ENCODE data around the gene SYNE1. TPM values are rescaled to one million over a fixed set of nuclear protein-coding genes. Genes with fewer than 3 reads are reported as not detected.

The SYNE1 gene
- total and polyA plus RNA-seq, 8 donors = 79.1 to 201 (median 104) TPM

DNA sequence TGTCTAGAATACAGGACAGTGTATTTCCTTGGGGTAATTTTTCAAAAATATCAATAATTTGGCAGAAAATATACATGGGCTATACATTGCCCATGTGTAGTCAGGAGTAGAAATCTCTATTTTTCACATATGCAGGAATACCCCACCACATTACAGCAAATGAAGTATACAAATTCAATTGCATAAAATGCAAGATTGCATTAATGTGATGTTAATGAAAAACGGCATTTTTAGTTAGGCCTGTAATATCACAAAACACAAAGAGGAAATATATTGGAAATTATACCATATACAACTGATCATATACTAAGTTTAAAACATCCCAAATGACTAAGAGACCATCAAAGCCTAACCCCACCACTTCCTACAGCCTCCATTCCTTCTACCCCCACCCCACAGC lies 154.9 kb downstream of the SYNE1 start:
- ATAC-seq = no peak

DNA sequence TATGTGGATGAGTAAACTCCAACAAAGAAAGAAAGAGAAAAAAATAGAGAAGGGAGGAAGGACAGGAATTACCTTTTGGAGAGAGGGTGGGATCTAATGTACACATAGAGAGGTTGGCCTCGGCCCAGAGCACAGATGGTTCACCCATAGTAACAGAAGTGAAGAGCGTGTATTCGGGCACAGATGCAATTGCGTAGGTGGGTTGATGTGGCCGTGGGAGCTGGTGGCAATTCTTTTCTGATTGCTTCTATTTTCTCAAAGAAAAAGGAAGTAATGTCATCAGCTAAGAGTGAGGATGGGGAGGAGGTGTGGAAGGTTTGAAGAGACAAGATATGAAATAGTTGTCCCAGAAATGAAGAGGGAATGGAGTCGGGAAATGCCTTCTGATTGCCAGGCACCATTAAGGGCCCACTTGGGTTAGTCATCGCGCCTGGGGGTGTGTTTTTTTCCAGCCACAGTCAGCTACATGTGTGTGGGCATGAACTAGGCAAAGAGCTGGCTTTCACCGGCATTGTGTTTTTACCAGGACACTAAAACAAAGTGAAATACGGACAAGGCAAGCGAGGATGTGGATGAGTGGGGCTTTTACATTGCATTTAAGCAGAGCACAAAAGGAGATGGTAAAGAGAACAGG lies 158.7 kb downstream of the SYNE1 start:
- Histone ChIP-seq H3K27ac (no peak overlapping the region), H3K4me1 (no peaks in the 10 kb centered on the region), H3K27me3 (no peaks in the 10 kb centered on the region), H3K4me3 (no peak overlapping the region), H3K9me3 (peaks cover 0 to 3% of the 10 kb centered on the region in 2 donors), H3K36me3 (peaks cover 0 to 36% of the 10 kb centered on the region in 2 donors)
- DNase-seq = no peak
- ATAC-seq = no peak
- intact Hi-C loops (cut with DNase I) = no loop called here
- TF ChIP-seq, protein P1, sequence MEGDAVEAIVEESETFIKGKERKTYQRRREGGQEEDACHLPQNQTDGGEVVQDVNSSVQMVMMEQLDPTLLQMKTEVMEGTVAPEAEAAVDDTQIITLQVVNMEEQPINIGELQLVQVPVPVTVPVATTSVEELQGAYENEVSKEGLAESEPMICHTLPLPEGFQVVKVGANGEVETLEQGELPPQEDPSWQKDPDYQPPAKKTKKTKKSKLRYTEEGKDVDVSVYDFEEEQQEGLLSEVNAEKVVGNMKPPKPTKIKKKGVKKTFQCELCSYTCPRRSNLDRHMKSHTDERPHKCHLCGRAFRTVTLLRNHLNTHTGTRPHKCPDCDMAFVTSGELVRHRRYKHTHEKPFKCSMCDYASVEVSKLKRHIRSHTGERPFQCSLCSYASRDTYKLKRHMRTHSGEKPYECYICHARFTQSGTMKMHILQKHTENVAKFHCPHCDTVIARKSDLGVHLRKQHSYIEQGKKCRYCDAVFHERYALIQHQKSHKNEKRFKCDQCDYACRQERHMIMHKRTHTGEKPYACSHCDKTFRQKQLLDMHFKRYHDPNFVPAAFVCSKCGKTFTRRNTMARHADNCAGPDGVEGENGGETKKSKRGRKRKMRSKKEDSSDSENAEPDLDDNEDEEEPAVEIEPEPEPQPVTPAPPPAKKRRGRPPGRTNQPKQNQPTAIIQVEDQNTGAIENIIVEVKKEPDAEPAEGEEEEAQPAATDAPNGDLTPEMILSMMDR (IDR thresholded peaks at IDR 0.05) = no peak

More for the DNA sequence above, 154.9 kb downstream of the SYNE1 start:
- H3K27me3 ChIP-seq = no peaks in the 10 kb centered on the region
- DNase-seq = no peak
- H3K9me3 ChIP-seq = no peaks in the 10 kb centered on the region
- no peaks in the 10 kb centered on the region for H3K4me1 ChIP-seq
- TF ChIP-seq, protein P1 (IDR thresholded peaks at IDR 0.05) = no peak
- no peak overlapping the region for H3K4me3 ChIP-seq
- H3K27ac ChIP-seq = no peak overlapping the region
- H3K36me3 ChIP-seq = peaks cover 0 to 40% of the 10 kb centered on the region in 2 donors
- intact Hi-C loops (cut with DNase I) = no loop called here

- H3K27me3 ChIP-seq = no peaks in the 10 kb centered on the region
- DNase-seq (no peak), ATAC-seq (no peak)
- H3K36me3 ChIP-seq = peaks cover 0 to 35% of the 10 kb centered on the region in 2 donors
- intact Hi-C loops (cut with DNase I) = no loop called here
- H3K4me1 ChIP-seq = no peaks in the 10 kb centered on the region
- TF ChIP-seq, protein P1 (IDR thresholded peaks at IDR 0.05) = no peak
- H3K9me3 ChIP-seq = peaks cover 0 to 3% of the 10 kb centered on the region in 2 donors
- H3K27ac ChIP-seq = no peak overlapping the region
- no peak overlapping the region for H3K4me3 ChIP-seq
Measured at GRCh38 chr6:152474354-152474753, 162.8 kb downstream of the SYNE1 start.

GRCh38 chr6:152472325-152472724 lies 164.8 kb downstream of the SYNE1 start:
- ATAC-seq = no peak
- no peak overlapping the region for H3K4me3 ChIP-seq
- no peaks in the 10 kb centered on the region for H3K27me3 ChIP-seq
- H3K9me3 ChIP-seq = peaks cover 0 to 3% of the 10 kb centered on the region in 2 donors
- no peak for DNase-seq
- TF ChIP-seq, protein P1 (IDR thresholded peaks at IDR 0.05) = no peak
- H3K36me3 ChIP-seq = peaks cover 0 to 19% of the 10 kb centered on the region in 2 donors
- H3K4me1 ChIP-seq = no peaks in the 10 kb centered on the region
- intact Hi-C loops (cut with DNase I) = no loop called here
- no peak overlapping the region for H3K27ac ChIP-seq

DNA sequence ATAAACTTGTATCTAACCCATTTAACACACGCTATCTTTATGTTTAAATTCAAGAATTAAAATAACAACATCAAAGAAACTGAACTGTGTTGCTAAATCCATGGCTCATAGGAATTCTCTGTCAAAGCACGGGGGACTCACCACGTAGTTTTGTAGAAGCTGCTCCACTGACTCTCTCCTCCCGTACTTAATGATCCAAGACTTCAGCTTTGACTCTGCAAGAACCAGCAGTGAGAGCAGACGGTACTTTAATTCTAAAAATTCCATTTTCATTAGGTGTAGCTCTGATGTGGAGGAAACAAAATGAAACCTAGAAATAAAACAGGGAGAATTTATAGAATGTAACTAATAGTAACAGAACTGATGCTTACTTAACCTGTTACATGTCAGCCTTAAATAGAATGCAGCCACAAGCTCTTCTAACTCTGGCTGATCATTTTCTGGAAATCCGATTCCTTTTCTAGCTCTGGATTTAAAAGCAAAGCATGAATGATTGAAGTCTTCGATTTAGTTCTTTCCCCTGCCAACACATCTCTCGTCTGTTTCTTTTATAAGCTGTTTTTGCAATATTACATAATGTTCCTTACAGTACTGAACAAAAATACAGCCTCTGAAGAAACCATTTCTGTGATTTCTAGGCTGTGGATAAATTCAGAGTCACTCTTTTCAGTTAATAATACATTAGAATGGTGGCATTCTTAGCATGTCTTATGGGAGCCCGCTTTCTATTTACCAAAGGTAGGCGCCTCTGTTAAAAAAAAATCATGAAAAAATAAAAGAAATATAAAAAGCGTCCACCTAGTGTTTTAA lies 165.5 kb downstream of the SYNE1 start:
- DNase-seq (no peak), ATAC-seq (no peak)
- intact Hi-C loops (cut with DNase I) = no loop called here
- Histone ChIP-seq H3K9me3 (peaks cover 0 to 3% of the 10 kb centered on the region in 2 donors), H3K4me1 (no peaks in the 10 kb centered on the region), H3K27ac (no peak overlapping the region), H3K27me3 (no peaks in the 10 kb centered on the region), H3K4me3 (no peak overlapping the region), H3K36me3 (peaks cover 0 to 19% of the 10 kb centered on the region in 2 donors)
- TF ChIP-seq, protein P1 (IDR thresholded peaks at IDR 0.05) = no peak

Data from left lung (tissue), 10 donors.